ENCODE measurements around the gene HNRNPA0.
A peak's percentile ranks its signal among the peaks of the same experiment; 100 is the strongest.

Gene HNRNPA0

DNA sequence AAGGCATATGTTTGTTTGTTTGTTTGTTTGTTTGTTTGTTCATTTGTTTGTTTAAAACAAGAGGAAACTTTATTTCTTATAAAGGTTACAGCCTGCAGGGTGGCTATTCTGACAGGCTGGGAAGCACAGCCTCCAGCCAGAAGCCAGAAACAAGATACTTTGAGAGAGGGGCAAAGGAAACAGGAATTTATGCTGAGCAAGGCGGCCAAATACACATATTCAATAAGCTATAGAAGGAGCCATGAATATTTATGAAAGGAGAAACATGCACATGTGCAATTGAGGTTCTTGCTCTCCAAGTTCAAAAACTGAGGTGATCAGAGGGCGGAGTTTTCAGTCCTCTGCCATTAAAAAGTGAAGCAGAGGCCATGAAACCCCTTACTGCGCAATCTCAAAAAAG is 37.8 kb downstream of the HNRNPA0 start:
- no peak for DNase-seq

DNA sequence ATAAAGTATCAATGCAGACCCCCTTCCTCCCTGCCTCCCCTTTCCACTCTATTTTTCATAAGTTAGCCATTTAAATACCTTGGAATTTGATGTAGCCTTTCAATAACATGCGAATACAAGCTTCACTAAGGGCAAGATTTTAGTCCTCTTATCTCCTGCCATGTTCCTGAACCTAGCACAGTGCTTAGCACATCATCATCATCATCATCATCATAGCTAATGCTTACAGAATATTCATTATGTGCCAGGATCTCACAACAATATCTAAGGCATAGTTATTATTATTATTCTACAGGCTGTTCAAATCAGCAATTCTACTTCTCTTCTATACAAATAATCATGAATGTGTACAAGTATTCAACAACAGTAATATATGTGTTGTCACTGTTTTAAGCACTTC is 38.7 kb downstream of the HNRNPA0 start:
- DNase-seq: no peak

DNA sequence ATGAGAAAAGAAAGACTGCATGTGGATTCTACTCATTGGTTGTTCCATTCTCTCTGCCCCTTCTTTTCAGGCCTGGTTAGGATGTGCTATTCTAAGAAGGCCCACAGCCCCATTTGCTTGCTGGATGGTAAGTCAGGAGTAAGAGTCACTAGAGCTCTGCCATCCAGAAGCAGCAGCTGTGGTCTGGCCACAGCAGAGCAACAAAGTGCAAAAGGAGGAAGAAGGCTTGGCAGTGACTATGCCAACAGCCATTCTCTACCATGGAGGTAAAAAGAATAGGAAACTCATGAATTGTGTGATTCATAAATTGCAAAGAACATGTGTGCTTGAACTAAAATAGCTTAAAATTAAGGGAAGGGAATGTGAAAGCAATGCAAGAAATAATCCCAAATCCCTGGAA is 39.2 kb downstream of the HNRNPA0 start:
- DNase-seq: no peak

DNA sequence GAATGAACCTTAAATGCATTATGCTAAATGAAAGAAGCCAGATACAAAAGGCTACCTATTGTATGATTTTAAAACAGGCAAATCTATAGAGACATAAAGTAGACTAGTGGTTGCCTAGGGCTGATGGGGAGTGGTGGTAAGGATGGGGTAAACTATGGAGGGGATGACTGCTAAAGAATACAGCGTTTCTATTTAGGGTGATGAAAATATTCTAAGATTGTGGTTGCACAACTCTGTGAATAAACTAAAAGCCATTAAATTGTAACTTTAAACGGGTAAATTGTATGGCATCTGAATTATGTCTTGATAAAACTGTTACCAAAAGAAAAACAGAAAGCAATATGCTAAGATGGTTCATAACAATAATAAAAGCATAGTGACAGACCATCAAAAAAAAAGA is 39.7 kb downstream of the HNRNPA0 start:
- no peak for DNase-seq

DNA sequence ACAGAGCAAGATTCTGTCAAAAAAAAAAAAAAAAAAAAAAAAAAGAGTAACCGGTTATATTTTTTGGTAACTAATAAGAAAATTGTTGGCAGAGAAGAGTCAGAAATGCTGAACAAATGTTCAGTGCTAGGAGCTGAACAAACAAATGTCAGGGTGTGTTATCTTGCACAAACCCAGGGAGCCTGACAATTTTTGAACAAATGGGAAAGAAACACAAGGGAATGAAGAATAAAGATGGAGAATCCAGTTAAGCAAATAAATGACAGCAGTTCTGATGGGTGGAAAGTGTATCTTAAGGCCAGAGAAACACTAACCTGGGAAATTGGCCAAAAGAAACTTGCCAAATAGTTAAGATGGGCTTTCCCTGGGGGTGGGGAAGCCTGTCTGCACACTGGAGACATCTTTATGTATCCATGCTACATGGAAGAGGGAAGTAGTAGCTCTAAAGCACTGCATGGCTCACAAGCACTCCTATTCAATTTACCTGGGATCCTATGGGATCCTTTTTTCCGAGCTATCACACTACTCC is 42.0 kb downstream of the HNRNPA0 start:
- no peak for DNase-seq

DNA sequence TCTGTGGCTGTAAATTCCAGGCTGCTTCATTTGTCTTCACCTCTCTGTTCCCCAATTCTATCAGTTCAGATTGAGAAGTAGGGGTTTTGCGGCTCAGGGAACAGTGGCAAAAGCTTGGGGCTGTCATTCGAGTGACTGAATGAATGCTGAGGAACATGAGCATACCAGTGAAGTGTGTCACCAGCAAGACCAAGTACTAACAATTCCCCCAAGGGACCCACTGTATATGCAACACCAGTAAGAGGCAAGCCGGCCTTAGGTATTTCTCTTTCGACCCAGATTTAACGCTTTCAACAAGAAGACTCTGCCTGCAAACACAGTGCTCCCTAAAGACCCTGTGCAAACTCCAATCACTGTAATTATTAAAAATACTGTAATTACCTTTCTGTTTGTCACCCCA is 44.1 kb downstream of the HNRNPA0 start:
- DNase-seq: no peak

DNA sequence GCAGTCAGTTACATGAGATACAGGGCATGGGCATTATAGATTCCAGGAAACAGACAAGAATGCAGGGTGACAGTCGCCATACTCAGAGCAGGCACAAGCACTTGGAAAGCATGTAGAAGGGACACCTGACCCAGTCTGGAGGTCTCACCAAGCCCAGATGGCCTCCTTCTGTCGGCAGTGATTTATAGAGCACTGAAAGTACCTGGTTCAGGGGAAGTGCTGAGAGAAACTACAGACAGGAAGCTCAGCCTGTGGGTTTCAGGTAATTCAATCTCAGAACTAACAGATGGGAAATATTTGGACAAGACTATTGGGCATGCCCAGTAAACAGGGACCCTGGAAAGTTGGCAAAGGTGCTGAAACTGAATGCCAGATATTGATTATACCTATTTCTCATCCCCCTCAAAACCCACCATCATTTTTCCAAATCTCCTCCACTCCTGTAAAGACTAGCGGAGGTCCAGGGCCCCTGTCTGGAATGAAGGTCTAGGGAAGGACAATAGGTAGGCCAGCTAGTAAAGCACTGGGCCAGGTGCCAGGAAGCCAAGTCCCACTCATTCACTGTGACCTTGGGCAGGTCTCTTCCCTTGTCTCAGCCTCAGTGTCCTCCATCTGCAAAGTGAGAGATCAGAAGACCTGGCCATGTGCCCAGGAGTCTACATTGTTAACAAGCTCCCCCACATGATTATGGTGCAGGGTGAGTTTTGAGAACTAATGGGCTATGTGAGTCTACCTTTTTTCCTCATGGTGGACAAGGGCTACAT is 45.2 kb downstream of the HNRNPA0 start:
- no peak for DNase-seq

DNA sequence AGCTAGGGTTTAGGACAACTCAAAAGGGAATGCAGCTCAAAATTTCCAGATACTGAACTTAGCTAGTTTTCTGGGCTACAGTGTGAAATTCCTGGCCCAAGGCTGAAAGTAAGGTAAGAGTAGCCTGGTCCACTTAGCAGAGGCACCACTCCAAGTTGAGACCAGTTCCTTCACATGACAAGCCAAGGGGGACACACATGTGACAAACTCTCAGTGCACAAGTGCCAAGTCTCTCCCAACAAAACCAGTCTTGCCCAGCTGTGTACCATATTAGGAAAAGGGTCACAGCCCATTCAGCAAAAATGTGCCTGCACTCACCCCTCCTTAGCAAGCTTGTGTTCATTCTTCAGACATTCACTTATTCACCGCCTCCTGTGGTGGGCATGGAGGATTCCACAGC is 46.1 kb downstream of the HNRNPA0 start:
- no peak for DNase-seq

DNA sequence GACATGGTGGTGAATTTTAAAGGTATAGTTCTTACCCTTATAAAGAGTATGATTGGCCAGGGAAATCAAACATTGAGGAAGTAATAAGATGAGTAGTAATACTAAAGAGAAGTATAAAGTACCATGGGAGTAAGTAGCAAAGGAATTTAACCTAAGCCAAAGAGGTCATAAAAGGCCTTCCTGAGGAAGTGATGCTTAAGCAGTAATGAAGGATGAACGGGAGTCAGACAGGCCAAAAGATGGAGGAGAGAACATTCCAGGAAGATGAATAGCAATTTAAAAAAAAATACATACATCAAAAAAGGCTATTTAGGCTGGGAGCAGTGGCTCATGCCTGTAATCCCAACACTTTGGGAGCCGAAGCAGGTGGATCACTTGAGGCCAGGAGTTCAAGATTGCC is 47.3 kb downstream of the HNRNPA0 start:
- DNase-seq: no peak

DNA sequence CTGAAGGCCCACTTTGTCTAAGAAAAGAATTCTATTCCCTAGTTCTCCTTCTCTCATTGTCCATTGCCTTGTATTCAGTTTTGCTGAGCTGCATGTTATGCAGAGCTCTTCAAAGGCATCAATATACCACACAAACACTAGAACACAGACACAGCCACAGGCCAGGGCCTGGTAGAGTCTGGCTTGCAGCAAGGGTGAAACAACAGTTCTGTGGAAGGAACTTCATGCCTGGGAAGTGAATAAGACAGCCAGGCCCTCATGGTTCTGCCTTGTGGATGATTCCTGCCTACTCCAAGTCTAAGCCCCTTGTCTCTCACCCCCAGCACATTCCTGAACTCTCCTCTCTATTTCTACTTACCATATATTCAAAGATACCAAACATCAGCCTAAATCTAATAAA is 49.1 kb downstream of the HNRNPA0 start:
- DNase-seq: no peak

DNA sequence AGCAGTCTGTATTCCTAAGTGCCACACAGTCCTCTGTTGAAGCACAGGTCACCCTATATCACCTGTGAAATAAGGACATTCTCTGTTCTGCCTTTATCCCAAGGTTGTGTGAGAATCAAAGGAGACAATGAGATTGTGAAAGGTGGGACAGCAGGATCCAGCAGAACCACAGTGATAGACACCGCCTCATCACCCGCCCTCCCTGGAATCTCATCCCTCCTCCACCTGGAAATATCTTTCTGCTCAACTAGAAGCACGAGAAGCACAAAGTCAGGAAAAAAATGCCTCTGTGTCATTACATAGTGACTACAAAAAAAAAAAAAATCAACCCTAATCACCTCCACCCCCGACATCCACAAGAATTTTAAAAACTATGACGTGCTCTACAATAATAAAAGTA is 50.6 kb downstream of the HNRNPA0 start:
- no peak for DNase-seq

DNA sequence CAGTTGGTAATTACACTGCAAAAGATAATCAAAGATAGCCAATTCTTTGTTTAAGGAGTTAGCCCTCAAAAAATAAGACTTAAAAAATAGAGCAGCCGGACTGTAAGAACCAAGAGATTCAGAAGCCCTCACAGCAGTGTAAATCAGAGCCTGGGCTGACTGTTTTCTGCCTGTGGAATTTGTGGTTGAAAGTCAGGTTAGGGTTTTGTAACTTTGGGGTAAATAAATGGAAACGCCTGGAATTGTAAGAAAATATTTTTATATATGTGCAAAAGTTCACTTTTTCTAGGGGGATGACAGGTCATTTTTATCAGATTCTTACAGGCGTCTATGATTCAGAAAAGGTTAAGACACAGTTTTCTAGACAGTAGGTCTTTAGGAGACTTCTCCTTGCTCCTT is 53.9 kb downstream of the HNRNPA0 start:
- DNase-seq: no peak

DNA sequence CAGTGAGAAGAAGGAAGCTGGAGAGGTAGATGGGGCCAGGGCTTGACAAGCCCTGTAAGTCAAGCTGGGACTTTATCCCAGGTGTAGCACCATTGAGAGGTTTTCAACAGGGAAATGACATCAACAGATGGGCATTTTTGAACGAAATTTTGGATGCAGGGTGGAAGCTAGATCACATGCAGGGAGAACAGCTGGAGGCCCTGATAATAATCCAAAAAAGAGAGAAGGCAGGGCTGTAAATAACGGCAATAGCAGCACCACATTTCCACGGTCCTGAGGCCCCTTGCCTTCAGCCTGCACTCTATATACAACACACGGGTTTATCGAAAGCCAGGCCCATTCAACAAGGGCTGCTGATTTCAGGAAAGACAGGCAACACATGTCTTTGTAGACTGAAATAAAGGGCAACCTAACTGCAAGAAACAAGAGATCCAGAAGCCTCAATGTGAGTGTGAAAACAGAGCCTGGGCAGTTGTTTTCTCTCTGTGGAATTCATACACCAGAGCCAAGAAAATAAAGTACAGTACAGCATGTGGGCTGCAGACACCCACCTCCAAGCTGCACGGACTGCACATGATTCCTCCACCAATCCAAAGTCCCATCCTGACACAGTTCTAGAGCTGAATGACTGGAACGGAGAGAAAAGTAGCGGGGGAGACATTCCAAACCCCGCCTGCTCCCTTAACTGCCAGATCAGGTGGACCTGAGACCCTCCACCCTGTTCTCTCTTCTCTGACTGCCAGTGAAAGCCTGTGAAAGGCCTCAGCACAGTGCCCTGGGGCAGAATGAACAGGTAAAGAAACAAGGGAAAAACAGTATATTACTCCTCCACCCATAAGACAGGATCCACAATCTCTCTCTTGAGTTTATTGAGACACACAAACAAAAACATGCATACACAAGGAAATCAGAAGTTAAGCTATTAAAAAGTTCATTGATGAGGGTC is 54.6 kb downstream of the HNRNPA0 start:
- no peak for DNase-seq

DNA sequence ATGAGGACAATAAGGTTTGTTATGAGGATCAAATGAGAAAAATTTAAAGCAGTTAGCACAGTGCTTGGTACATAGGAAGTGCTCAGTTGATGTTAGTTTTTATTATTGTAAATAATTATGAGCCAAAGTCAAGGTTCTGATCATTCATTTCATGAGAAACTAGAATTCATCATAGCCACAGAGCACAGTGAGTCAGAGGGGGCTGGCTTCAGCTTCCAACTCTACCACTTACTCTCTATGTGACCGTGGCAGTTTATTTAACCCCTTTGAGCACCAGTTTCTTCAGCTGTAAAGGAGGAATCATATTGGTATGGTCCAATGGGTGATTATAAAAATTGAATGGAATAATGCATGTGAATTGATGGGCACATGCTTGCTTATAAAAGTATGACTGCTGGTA is 57.7 kb downstream of the HNRNPA0 start:
- no peak for DNase-seq

DNA sequence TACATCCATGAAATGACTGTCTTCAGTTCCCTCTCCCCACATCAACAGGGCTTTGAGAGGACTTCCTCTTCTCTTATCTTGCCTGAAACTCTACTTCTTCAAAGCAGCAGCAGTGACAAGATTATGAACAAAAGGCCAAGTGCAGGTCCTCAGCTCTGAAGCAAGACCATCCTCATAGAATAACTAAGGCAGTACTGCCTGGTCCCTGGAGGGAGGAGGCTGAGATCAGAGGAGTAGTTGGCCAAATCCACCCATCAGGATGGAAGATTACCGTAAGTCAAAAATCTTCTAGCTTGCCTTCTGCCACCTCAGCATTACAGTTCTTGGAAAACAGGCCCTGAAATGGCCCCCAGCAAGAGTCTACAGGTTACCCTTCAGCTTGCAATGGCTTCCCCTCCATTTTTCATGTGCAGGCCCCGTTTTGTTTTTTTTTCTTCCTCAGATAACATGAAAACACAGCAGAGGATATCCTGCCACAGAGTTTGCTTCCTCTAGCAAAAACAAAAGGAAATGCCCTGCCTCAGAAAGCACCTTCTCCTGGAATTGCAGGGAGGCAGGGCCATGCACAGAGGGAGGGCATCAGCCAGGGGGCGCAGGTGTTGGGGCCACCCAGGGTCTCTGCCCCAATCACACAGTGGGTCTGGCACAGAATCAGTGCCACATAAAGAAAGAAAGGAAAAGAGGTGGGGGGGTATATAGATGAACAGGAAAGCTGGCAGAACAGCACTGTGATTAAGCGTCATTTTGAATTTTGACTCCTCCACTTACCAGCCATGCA is 58.3 kb downstream of the HNRNPA0 start:
- peak; percentile 52 for DNase-seq
